Spleen (tissue), 7 donors: ENCODE measurements around the gene GPAM.

Source experiments
- CTCF ChIP-seq, 11 experiments: fragments of 200-600 bp in 7 of 11; fragments of 450-650 bp in 4 of 11; sonication (generic) in 4 of 11; IDR thresholded peaks in 8 of 11; conservative IDR thresholded peaks in 3 of 11; 1 replicate in 7 of 11; 2 replicates in 4 of 11; pipeline versions ENCODE4 v1.4.0 to v1.8.0; 2016 to 2021; ENCODE audit warnings: antibody characterized with exemption in 11 of 11, inconsistent platforms in 4 of 11, mild to moderate bottlenecking in 1 of 11
- POLR2A ChIP-seq, 3 donors: fragments of 450-650 bp; IDR thresholded peaks; one replicate each; pipeline ENCODE4 v1.5.1; 2017; ENCODE audit warnings: antibody characterized with exemption in 3 of 3, mild to moderate bottlenecking in 1 of 3
- POLR2AphosphoS5 ChIP-seq, 3 donors: sonication (generic); formaldehyde crosslinking; IDR thresholded peaks; one replicate each; pipeline ENCODE4 v1.5.1; 2017; ENCODE audit warnings: antibody characterized with exemption in 3 of 3
- donor health status: DM: no; HTN: no; CAD: no; lungs with moderate emphysema.
- donor health status: DM: no; HTN: no; CAD: no.
- donor health status: DM: no; HTN: no; CAD: no.

GRCh38 chr10:112115781-112116385 lies 67.7 kb downstream of the GPAM start:
- TF ChIP-seq CTCF (IDR thresholded peaks at IDR 0.05 in 8 of 11, conservative IDR thresholded peaks at IDR 0.05 in 3 of 11) (peak in 9 of 11 experiments; percentile 29 to 77 (median 66)), POLR2A (IDR thresholded peaks at IDR 0.05) (no peak), POLR2AphosphoS5 (IDR thresholded peaks at IDR 0.05) (no peak)
